ENCODE data around the gene CD151. TPM values are rescaled to one million over a fixed set of nuclear protein-coding genes. Genes with fewer than 3 reads are reported as not detected.

Gene CD151
- total and polyA plus RNA-seq, 4 experiments from 2014 or later: 9.7 to 24.8 (median 22.1) TPM

DNA sequence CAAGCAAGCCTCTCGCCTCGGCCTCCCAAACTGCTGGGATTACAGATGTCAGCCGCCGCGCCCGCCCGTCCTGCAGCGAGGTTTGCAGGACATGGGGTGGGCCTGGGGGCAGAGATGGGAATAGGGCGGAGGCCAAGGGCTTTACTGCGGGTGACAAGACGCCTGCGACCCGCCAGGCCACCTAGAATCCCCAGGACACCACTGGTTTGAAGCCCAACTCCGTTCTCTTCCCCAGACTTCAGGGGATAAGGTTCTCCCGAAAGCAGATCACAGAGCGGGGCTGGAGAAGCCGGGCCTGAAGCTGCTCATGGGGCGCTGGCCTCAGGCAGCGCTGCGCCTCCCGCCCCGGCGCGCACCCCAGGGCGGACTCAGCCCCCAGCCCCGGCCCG, 9.2 kb downstream of the CD151 start:
- Mint-ChIP-seq H3K27ac (peak overlapping the region; percentile 66 to 89 (median 84)), H3K9me3 (peaks cover 0 to 1% (median 0%) of the 10 kb centered on the region in 8 donors), H3K27me3 (peaks cover 0 to 2% of the 10 kb centered on the region in 2 donors), H3K4me3 (peak overlapping the region; percentile 84 to 89 (median 86)), H3K4me1 (peaks cover 4 to 35% (median 15%) of the 10 kb centered on the region in 4 donors), H3K36me3 (peaks cover 0 to 17% of the 10 kb centered on the region in 2 donors)
- DNase-seq: no peak
- Histone ChIP-seq H3K27ac (ENCODE audit: low read depth, low read length) (peak overlapping the region; percentile 77), H3K9me3 (ENCODE audit: control insufficient read depth in 1 of 2, low read length in 2 of 2) (no peaks in the 10 kb centered on the region), H3K4me3 (ENCODE audit: low read length in 2 of 2) (peak overlapping the region; percentile 57 to 97), H3K36me3 (ENCODE audit: insufficient read depth, low read length) (peaks cover 13% of the 10 kb centered on the region), H3K4me1 (ENCODE audit: insufficient read depth, low read length) (peaks cover 31% of the 10 kb centered on the region), H3K27me3 (ENCODE audit: insufficient read depth, low read length) (no peaks in the 10 kb centered on the region)
- CTCF ChIA-PET (ENCODE audit: partially characterized antibody): interaction anchor here (1.4 kb wide), 1 partner anchor 209 kb away, joined by 5 read pairs; no protein-coding TSS in a partner anchor
- intact Hi-C loops (cut with micrococcal nuclease): loop anchor here (1.0 to 2.0 kb wide), 3 partner anchors 23 to 85 kb away; partner anchors contain the start of gene RPLP2
- POLR2A ChIA-PET (ENCODE audit: partially characterized antibody): interaction anchor here (1.1 to 5.2 kb wide), 7 partner anchors 10 to 336 kb away, joined by 3 to 67 read pairs (median 8); partner anchors contain the start of genes CD151, CHID1, PNPLA2 and RPLP2

DNA sequence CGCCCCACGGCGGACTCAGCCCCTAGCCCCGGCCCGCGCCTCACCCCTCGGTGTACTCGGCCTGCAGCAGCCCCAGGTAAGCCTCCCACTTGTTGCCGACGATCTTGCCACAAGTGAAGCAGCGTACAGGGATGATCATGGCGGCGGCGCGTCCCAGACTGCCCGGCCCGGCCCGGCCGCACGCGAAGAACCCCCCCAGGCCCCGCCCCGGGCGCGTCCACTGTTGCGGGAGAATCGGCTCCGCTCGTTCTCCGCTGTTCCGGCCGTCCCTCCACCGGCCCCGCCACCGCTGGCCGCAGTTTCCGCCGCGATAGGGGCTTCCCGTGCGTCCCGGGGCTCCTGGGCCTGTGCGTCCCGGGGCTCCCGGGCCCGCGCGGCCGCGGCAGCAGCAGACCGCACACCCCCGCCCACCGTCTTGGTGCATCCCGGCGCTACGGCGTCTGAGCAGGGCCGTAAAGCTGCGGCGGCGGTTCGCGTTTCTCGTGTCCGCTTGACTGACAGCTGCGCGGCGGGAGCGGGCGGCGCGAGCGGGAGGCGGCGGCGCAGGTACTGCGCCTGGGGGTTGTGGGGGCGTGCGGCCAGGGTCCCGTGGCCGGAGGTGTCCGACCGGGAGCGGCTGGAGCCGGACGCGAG, 9.7 kb downstream of the CD151 start, which contains the start of the genes POLR2L and TSPAN4:
TSS of gene POLR2L (minus strand) at position 160 of the 633 bp plus-strand sequence. CDS start at position 139, 21 bp downstream.
TSS of gene TSPAN4 (plus strand) at position 483 of the 633 bp plus-strand sequence. CDS start 7,453 bp downstream, outside the sequence.
- peak within 1 kb of the TSS; percentile 66 to 89 (median 84) for H3K27ac Mint-ChIP-seq
- peak within 1 kb of the TSS; percentile 84 to 89 (median 86) for H3K4me3 Mint-ChIP-seq
- H3K9me3 Mint-ChIP-seq: peaks cover 0 to 1% (median 0%) of the 10 kb centered on the region in 8 donors
- peaks cover 0 to 15% of the 10 kb centered on the region in 2 donors for H3K36me3 Mint-ChIP-seq
- ChIA-PET POLR2A (ENCODE audit: partially characterized antibody) (interaction anchor here (0.5 to 5.2 kb wide), 16 partner anchors 10 to 555 kb away, joined by 3 to 67 read pairs (median 4); partner anchors contain the start of genes CD151, CHID1, PHRF1 and PNPLA2), CTCF (ENCODE audit: partially characterized antibody) (interaction anchor here (0.9 kb wide), 1 partner anchor 733 kb away, joined by 3 read pairs; no protein-coding TSS in a partner anchor)
- Histone ChIP-seq H3K36me3 (ENCODE audit: insufficient read depth, low read length) (peaks cover 13% of the 10 kb centered on the region), H3K4me1 (ENCODE audit: insufficient read depth, low read length) (peaks cover 31% of the 10 kb centered on the region), H3K27ac (ENCODE audit: low read depth, low read length) (peak within 1 kb of the TSS; percentile 77), H3K9me3 (ENCODE audit: control insufficient read depth in 1 of 2, low read length in 2 of 2) (no peaks in the 10 kb centered on the region), H3K4me3 (ENCODE audit: low read length in 2 of 2) (peak within 1 kb of the TSS; percentile 57 to 97), H3K27me3 (ENCODE audit: insufficient read depth, low read length) (no peaks in the 10 kb centered on the region)
- H3K4me1 Mint-ChIP-seq: peaks cover 4 to 35% (median 15%) of the 10 kb centered on the region in 4 donors
- intact Hi-C loops (cut with micrococcal nuclease): loop anchor here (1.0 to 2.0 kb wide), 3 partner anchors 23 to 84 kb away; partner anchors contain the start of gene RPLP2
- peak; percentile 83 to 94 (median 85) for DNase-seq
- peaks cover 0 to 2% of the 10 kb centered on the region in 2 donors for H3K27me3 Mint-ChIP-seq

- Mint-ChIP-seq H3K36me3 (peaks cover 0 to 14% of the 10 kb centered on the region in 2 donors), H3K9me3 (peaks cover 0 to 1% (median 0%) of the 10 kb centered on the region in 8 donors), H3K4me3 (peak overlapping the region; percentile 62 to 78 (median 75)), H3K27me3 (peaks cover 0 to 2% of the 10 kb centered on the region in 2 donors), H3K27ac (peak overlapping the region in 4 of 7 donors; percentile 35 to 80 (median 48)), H3K4me1 (peaks cover 4 to 35% (median 15%) of the 10 kb centered on the region in 4 donors)
- Histone ChIP-seq H3K27me3 (ENCODE audit: insufficient read depth, low read length) (no peaks in the 10 kb centered on the region), H3K9me3 (ENCODE audit: control insufficient read depth in 1 of 2, low read length in 2 of 2) (no peaks in the 10 kb centered on the region), H3K36me3 (ENCODE audit: insufficient read depth, low read length) (peaks cover 13% of the 10 kb centered on the region), H3K4me1 (ENCODE audit: insufficient read depth, low read length) (peaks cover 31% of the 10 kb centered on the region), H3K4me3 (ENCODE audit: low read length in 2 of 2) (peak overlapping the region; percentile 6 to 97), H3K27ac (ENCODE audit: low read depth, low read length) (no peak overlapping the region)
- ChIA-PET CTCF (ENCODE audit: partially characterized antibody) (interaction anchor here (0.9 kb wide), 1 partner anchor 732 kb away, joined by 3 read pairs; no protein-coding TSS in a partner anchor), POLR2A (ENCODE audit: partially characterized antibody) (interaction anchor here (0.5 to 5.2 kb wide), 15 partner anchors 11 to 555 kb away, joined by 3 to 67 read pairs (median 4); partner anchors contain the start of genes CD151, CHID1, PHRF1 and PNPLA2)
- intact Hi-C loops (cut with micrococcal nuclease): loop anchor here (2.0 kb wide), 1 partner anchor 84 kb away; no protein-coding TSS in a partner anchor
- no peak for DNase-seq
Observed at GRCh38 chr11:843086-843734, 10.5 kb downstream of the CD151 start.

DNA sequence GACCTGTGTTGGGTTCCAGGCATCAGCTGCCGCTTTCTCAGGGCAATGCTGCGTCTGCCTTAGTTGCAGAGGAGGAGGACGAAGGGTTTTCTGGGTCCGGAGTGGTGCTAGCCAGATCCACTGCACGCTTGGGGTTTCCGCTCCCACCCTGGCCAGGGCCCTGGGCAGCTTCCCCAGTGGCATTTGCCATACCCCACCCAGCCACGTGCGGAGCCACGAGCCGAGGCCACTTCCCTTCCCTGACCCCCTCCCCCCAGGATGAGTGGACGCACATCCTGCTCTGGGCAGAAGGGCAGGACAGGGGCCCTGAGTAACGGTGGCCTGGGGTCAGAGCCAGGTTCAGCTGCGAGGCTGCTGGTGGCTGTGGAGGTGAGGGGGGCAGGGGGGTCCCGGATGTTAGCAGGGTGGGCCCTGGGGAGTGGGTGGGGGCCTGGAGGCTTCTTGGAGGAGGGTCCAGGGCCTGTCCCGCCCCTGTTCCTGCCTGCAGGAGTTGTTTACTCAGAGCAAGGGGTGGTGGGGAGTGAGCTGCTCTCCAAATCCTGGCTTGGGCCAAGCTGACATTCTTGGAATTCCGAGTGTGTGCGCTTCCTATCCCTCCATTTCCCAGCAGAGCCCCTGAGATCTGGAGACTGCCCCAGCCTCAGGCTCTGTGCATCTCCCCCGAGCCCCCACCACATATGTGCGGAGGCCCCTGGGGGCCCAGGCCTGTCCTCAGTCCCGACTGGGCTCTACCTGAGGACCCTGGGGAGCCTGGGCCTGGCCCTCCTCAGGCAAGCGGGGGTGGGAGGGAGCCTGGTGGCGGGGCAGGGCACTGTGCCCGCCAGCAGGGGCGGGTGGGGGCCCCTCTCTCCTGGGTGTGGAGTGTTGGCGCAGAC, 11.3 kb downstream of the CD151 start:
- Mint-ChIP-seq H3K27me3 (peaks cover 2 to 4% of the 10 kb centered on the region in 2 donors), H3K27ac (peak overlapping the region in 2 of 7 donors; percentile 35 to 54), H3K4me3 (peak overlapping the region in 7 of 8 donors; percentile 62 to 78 (median 76)), H3K9me3 (peaks cover 0 to 1% (median 0%) of the 10 kb centered on the region in 8 donors), H3K4me1 (peaks cover 6 to 39% (median 20%) of the 10 kb centered on the region in 4 donors), H3K36me3 (peaks cover 0 to 9% of the 10 kb centered on the region in 2 donors)
- H3K27ac ChIP-seq (ENCODE audit: low read depth, low read length): no peak overlapping the region
- H3K4me3 ChIP-seq (ENCODE audit: low read length in 2 of 2): no peak overlapping the region
- peaks cover 8% of the 10 kb centered on the region for H3K27me3 ChIP-seq (ENCODE audit: insufficient read depth, low read length)
- POLR2A ChIA-PET (ENCODE audit: partially characterized antibody): interaction anchor here (1.2 to 5.2 kb wide), 7 partner anchors 12 to 268 kb away, joined by 4 to 67 read pairs (median 8); partner anchors contain the start of genes CD151, CHID1, PHRF1 and PNPLA2
- CTCF ChIA-PET (ENCODE audit: partially characterized antibody): no interaction called here
- peaks cover 10% of the 10 kb centered on the region for H3K36me3 ChIP-seq (ENCODE audit: insufficient read depth, low read length)
- no peak for DNase-seq
- peaks cover 39% of the 10 kb centered on the region for H3K4me1 ChIP-seq (ENCODE audit: insufficient read depth, low read length)
- intact Hi-C loops (cut with micrococcal nuclease): loop anchor here (2.0 kb wide), 1 partner anchor 83 kb away; no protein-coding TSS in a partner anchor
- no peaks in the 10 kb centered on the region for H3K9me3 ChIP-seq (ENCODE audit: control insufficient read depth in 1 of 2, low read length in 2 of 2)

DNA sequence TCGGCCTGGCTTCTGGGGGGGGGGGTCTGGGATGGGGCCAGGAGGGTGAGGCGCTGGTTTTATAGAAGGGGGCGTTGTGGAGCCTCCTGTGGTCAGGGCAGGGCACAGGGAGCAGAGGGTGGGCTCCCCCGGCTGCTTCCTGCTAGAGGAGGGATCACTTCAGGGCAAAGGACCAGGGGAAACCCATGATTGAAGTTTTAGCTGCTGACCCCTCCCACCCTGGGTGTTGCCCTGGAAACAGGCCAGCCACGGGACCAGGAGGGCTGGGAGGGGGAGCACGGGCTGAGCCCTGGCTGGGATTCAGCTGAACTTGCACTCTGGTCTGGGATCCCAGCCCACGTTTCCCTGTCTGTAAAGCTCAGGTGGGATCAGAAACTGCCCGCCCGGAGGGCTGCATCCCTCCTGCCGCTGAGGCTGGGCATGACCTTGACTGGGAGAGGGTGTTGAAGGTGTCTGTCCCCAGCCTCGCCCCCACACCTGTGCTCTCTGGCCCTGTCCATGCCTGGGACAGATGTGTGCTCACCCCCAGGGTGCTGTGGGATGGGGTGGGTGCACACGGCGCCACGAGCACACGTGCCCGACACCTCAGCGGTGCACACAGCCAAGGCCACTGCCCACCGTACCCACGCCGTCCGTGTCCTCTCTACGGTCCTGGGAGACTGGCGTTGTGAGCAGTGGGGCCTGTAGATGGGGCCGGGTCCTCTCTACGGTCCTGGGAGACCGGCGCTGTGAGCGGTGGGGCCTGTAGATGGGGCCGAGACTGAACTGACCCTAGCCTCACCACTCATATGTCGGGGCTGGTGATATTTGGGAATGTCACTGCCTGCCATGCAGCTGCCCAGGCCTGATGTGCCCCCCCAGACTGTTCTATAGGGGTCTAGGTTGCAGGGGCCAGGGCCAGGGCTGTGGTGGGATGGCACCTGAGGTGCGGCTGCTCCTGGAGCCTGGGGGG, 12.2 kb downstream of the CD151 start:
- Mint-ChIP-seq H3K4me1 (peaks cover 6 to 38% (median 21%) of the 10 kb centered on the region in 4 donors), H3K27me3 (peaks cover 2 to 4% of the 10 kb centered on the region in 2 donors), H3K9me3 (peaks cover 0 to 1% (median 0%) of the 10 kb centered on the region in 8 donors), H3K27ac (peak overlapping the region in 1 of 7 donors; percentile 21), H3K4me3 (peak overlapping the region in 1 of 8 donors; percentile 46), H3K36me3 (peaks cover 0 to 6% of the 10 kb centered on the region in 2 donors)
- intact Hi-C loops (cut with micrococcal nuclease): no loop called here
- no peak for DNase-seq
- no peak overlapping the region for H3K4me3 ChIP-seq (ENCODE audit: low read length in 2 of 2)
- ChIA-PET CTCF (ENCODE audit: partially characterized antibody) (no interaction called here), POLR2A (ENCODE audit: partially characterized antibody) (interaction anchor here (3.1 to 5.2 kb wide), 3 partner anchors 13 to 66 kb away, joined by 8 to 67 read pairs (median 57); partner anchors contain the start of genes CD151, CHID1 and PNPLA2)
- peaks cover 39% of the 10 kb centered on the region for H3K4me1 ChIP-seq (ENCODE audit: insufficient read depth, low read length)
- H3K27me3 ChIP-seq (ENCODE audit: insufficient read depth, low read length): peaks cover 10% of the 10 kb centered on the region
- H3K36me3 ChIP-seq (ENCODE audit: insufficient read depth, low read length): peaks cover 1% of the 10 kb centered on the region
- H3K27ac ChIP-seq (ENCODE audit: low read depth, low read length): no peak overlapping the region
- no peaks in the 10 kb centered on the region for H3K9me3 ChIP-seq (ENCODE audit: control insufficient read depth in 1 of 2, low read length in 2 of 2)
